ENCODE data around the gene MARCHF3. TPM values are rescaled to one million over a fixed set of nuclear protein-coding genes. Genes with fewer than 3 reads are reported as not detected.

Gene MARCHF3
- total RNA-seq, 4 donors from 2014 or later = 23.4 to 53.7 (median 29.3) TPM

DNA sequence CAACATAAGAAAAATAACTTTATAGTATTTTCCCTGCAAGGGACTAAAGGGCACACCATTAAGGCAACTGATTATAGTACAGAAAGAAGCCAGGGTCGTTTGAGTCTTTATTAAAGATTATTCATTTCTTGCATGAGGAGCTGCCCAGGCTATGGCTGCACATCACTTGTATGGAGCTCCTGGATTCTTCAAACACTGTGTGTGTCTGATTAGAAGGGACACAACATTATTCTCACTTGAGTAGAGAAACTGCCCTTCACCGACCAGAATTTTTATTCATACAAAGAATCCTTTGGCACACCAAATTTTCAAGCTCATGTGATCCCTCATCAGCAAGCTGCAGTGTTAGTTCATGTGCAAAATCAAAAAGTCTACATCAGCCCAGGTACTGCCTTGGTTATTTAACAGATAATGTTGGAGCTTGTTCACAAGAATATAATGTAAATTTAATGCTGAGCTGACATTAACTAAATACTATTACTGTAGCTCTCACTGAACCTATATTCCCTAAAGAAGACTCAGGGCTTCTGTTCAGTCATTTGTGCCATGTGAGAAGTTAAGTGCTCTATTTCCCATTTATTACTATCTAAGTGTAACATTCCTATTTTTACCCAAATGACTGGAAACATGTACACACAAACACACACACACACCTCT is 33.0 kb upstream of the MARCHF3 start:
- H3K4me3 ChIP-seq (ENCODE audit: low read depth, poor library complexity, severe bottlenecking) = no peak overlapping the region
- 78% methylated on average over 2 of the region's 2 CpGs for WGBS, 2 donors
- intact Hi-C loops (cut with DNase I; ENCODE audit: low total_unique reads) = no loop called here
- DNase-seq (ENCODE audit: low spot score in 2 of 2) = no peak
- TF ChIP-seq, protein P1, sequence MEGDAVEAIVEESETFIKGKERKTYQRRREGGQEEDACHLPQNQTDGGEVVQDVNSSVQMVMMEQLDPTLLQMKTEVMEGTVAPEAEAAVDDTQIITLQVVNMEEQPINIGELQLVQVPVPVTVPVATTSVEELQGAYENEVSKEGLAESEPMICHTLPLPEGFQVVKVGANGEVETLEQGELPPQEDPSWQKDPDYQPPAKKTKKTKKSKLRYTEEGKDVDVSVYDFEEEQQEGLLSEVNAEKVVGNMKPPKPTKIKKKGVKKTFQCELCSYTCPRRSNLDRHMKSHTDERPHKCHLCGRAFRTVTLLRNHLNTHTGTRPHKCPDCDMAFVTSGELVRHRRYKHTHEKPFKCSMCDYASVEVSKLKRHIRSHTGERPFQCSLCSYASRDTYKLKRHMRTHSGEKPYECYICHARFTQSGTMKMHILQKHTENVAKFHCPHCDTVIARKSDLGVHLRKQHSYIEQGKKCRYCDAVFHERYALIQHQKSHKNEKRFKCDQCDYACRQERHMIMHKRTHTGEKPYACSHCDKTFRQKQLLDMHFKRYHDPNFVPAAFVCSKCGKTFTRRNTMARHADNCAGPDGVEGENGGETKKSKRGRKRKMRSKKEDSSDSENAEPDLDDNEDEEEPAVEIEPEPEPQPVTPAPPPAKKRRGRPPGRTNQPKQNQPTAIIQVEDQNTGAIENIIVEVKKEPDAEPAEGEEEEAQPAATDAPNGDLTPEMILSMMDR (IDR thresholded peaks at IDR 0.05) = no peak
- no peak for TF ChIP-seq POLR2A (IDR thresholded peaks at IDR 0.05)

DNA sequence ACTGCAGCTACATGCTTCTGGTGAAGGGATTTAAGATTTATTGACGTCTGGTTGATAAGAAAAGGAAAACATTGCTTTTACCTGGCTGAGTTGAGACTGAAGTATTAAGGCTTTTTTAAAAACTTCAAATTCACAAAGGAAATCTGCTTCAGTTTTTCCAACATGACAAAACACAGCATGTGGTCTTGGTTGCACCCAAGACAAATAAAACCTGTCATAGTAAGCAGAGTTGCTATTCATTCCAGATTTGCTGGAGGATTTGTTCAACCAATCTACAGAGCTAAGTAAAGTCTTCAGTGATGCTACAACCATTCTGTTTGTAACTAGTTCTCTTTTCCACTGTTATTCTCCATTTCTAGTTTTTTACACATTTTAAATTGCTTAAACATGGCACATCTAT is 31.6 kb upstream of the MARCHF3 start:
- 51 to 82% methylated on average over 1 of the region's 1 CpG for WGBS, 2 donors
- no peak for DNase-seq (ENCODE audit: low spot score in 2 of 2)
- H3K4me3 ChIP-seq (ENCODE audit: low read depth, poor library complexity, severe bottlenecking) = no peak overlapping the region
- intact Hi-C loops (cut with DNase I; ENCODE audit: low total_unique reads) = no loop called here
- TF ChIP-seq, protein P1 (IDR thresholded peaks at IDR 0.05) = no peak
- no peak for TF ChIP-seq POLR2A (IDR thresholded peaks at IDR 0.05)

DNA sequence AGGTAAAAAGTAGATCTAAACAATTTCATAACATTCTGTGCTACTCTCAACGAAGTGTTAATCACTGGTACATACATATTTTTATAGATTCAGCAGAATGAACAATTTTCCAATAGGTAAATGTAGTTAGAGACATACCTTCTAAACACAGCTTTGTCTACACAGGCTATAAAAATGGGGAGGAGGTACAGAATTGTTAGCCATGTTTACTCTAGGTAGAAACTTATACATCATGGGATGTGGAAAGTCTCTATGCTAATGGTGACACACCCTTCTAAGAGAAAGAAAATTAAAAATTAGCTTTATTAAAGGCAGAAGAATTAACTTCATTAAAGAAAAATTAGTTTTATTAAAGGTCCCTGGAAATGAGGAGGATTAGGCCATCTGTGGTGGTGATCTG is 31.2 kb upstream of the MARCHF3 start:
- TF ChIP-seq, protein P1 (IDR thresholded peaks at IDR 0.05) = no peak
- TF ChIP-seq POLR2A (IDR thresholded peaks at IDR 0.05) = no peak
- intact Hi-C loops (cut with DNase I; ENCODE audit: low total_unique reads) = no loop called here
- 84 to 86% methylated on average over 1 of the region's 1 CpG for WGBS, 2 donors
- no peak overlapping the region for H3K4me3 ChIP-seq (ENCODE audit: low read depth, poor library complexity, severe bottlenecking)
- DNase-seq (ENCODE audit: low spot score in 2 of 2) = no peak

DNA sequence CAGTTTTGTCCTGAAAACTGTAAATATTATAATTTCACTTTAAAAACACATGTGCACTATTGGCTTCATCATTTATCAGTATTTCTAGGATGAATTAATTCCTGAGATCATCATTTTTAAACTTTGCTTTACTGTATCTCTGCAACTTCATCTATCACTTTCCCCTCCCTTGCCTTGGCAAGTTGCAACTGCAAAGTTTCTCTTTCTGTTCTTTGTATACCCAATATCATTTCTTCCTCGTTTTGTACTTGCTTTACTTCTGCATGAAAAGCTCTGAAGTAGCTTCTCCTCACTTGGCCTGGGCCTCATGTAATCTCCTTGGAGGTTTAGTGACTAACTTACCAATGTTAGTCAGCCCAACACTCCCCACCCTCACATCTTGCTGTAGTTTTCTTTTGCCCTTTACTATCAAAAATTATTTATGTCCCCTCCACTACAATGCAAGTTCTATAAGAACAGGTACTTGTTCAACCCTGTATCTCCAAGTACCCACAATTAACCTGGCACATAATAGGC is 30.2 kb upstream of the MARCHF3 start:
- intact Hi-C loops (cut with DNase I; ENCODE audit: low total_unique reads) = no loop called here
- no peak for TF ChIP-seq POLR2A (IDR thresholded peaks at IDR 0.05)
- TF ChIP-seq, protein P1 (IDR thresholded peaks at IDR 0.05) = no peak
- WGBS, 2 donors = 64 to 77% methylated on average over 1 of the region's 1 CpG
- DNase-seq (ENCODE audit: low spot score in 2 of 2) = no peak
- no peak overlapping the region for H3K4me3 ChIP-seq (ENCODE audit: low read depth, poor library complexity, severe bottlenecking)

DNA sequence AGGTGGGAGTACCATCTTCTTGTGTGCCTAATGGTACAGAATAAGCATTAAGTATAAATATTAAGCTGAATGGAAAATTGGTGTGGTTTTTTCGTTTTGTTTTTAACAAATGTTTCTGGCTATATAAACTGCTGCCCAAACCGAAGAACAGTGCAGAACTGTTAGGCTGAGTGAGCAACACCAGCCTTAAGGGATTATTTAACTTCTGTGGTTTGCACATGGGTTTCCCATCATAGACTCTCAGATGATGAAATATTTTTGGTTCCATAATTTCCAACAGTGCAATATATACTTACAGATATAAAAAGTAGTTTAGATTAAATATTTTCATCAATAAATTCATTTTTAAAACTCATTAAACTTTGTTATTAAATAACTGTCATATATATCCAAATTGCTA is 26.5 kb upstream of the MARCHF3 start:
- TF ChIP-seq, protein P1 (IDR thresholded peaks at IDR 0.05) = no peak
- TF ChIP-seq POLR2A (IDR thresholded peaks at IDR 0.05) = no peak
- intact Hi-C loops (cut with DNase I; ENCODE audit: low total_unique reads) = no loop called here
- WGBS, 2 donors = 50 to 69% methylated on average over 2 of the region's 2 CpGs
- H3K4me3 ChIP-seq (ENCODE audit: low read depth, poor library complexity, severe bottlenecking) = no peak overlapping the region
- no peak for DNase-seq (ENCODE audit: low spot score in 2 of 2)
